NCI-H128 (cell line): ENCODE data around the gene PLVAP.
A peak's percentile ranks its signal among the peaks of the same experiment; 100 is the strongest.
"Not testable (repeated sequence)": the region's sequence is repeated elsewhere in the genome, so short reads cannot be mapped to it uniquely, and the experiment has no call there.

Experiments used
- DNase-seq: peaks from one replicate; lab custom pipeline; 2025; ENCODE audit not compliant: unreplicated experiment; lab: John Stamatoyannopoulos, UW

Gene PLVAP

GRCh38 chr19:17401628-17402027 is 24.5 kb upstream of the PLVAP start:
- DNase-seq, result no peak

- DNase-seq, result no peak
These were observed 21.9 kb upstream of the PLVAP start for GRCh38 chr19:17398902-17399527.

DNA sequence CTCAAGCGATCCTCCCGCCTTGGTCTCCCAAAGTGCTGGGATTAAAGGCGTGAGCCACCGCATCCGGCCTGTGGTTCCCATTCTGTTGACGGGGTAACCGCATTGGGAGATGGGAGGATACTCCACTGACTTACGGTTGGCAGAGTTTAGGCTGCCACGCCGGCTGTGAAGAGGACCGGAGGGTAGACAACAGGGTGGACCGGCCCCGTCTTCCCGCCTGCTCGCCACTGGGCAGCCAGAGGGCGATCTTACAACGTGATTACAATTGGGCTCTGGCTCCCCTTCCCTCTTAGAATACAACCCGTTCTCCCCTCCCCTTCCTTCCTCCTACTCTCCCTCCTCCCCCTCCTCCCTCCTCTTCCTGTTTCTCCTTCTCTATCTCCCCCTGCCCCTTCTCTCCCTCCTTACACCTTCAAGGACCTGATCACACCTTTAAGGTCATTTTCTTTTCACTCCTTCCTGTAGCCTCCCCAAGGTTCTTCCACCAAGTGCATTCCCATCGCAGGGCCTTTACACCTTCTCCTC is 17.8 kb upstream of the PLVAP start:
- DNase-seq, result no peak

GRCh38 chr19:17393914-17394313 is 16.8 kb upstream of the PLVAP start, which contains the start of gene CCDC194:
Gene CCDC194, minus strand, starts transcription at chr19:17394196. Its CDS starts 38 bp downstream, at chr19:17394158.
- no peak for DNase-seq

DNA sequence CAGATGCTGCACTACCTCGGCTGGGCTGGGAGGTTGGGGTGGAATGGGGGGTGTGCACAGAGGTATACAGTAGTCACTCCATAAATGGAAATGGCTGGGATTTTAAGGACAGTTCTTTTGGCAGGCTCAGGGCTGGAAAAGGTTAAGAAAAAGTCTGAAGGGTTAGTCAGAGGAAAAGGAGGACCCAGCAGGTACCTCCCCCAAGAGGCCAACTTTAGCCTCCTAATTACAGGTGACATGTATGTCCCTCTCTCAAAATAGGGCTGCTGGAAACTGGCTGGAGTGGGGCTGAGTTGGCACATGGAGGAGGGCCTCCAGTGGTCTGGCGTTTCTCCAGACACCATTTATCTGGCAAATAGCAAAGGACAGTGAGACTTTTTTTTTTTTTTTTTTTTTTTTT is 15.9 kb upstream of the PLVAP start:
- DNase-seq, result no peak

DNA sequence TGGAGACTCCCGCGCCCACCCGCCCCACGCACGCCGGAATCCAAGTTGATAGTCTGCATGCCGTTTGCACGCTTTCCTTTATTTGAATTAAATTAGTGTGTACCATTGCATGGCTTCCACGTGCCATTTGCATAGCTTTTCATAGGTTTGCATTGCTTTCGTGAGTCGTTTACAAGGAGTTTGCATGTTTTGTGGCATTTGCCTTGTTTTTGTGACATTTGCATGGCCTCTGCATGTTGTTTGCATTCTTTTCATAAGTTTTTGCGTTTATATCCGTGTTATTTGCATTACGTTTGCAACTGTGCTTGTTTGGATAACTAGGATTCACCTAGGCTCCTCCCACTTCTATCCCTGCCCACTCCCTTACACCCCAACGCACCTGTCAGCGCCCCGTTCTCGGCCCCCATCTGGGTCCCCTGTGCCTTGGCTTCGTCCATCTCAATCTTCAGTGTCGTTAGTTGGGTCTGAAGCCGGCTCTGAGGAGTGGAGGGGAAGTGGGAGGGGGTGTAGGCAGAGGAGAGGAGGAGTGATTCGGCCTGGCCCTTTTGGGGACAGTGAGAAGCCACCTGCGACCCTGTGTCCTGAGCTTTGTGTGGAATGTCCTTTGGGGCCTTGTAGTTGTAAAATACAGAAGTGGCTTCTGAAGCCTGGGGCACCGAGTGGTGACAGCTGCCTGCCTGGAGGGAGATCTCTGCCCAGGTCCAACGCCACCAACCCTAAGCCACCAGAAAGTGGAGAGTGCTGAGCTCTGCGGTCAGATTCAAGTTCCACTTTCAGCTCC is 14.4 kb upstream of the PLVAP start:
- DNase-seq, result no peak

DNA sequence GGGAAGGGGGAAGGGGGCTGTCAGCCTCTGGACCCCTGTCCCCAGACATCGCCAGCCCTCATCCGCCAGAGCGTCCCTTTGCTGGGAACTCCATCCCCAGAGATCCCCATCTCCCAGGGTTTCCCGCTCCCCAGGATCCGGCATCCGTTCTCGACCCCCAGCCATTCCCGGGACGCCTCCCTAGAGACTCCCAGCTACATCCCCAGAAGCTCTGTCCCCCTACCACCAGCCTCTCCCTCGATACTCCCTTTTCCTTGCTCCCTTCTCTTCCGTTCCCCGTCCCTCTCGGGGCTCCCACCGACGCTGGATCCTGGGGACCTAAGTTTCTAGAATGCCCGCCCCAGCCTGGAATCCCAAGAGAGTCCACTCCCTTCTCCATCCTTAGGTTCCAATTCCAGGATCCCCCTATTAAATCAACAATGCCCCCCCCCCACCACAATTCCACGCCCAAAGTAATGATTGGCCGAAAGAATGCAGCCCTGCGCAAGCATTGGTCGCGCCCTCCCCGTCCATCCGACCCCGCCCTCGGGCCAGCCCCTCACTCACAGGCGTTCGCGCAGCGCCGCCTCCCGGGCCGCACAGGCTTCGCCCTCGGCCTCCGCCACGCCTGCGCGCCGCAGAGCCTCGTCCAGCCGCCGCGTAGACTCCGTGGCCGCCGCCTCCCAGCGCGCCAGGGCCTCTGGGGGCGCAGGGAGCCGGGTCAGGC is 13.7 kb upstream of the PLVAP start:
- DNase-seq, result peak; percentile 56

GRCh38 chr19:17389957-17390664 is 13.0 kb upstream of the PLVAP start:
- DNase-seq, result no peak

DNA sequence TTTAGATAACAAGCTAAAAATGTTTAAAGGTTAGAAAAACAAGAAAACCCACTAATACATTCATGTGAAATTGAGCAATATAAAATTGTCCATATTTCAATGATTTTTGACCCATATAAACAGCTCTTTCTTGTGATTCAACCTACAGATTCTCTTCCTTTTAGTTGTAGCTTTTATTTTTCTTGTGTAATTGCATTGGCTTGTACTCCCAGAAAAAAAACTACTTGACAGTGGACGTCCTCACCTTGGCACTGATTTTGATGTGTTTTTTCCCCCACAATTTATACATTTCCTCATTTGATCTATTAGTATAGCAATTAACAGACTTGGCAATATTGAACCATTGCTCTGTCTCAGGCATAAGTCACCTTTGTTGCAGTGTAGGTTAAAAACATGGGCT is 12.1 kb upstream of the PLVAP start:
- no peak for DNase-seq

- DNase-seq, result no peak
These were observed 8.9 kb upstream of the PLVAP start for GRCh38 chr19:17385878-17386611.

- no peak for DNase-seq
These were observed 3.4 kb upstream of the PLVAP start for GRCh38 chr19:17380426-17381138.

- no peak for DNase-seq
These were observed 2.1 kb upstream of the PLVAP start for GRCh38 chr19:17379221-17379631.

DNA sequence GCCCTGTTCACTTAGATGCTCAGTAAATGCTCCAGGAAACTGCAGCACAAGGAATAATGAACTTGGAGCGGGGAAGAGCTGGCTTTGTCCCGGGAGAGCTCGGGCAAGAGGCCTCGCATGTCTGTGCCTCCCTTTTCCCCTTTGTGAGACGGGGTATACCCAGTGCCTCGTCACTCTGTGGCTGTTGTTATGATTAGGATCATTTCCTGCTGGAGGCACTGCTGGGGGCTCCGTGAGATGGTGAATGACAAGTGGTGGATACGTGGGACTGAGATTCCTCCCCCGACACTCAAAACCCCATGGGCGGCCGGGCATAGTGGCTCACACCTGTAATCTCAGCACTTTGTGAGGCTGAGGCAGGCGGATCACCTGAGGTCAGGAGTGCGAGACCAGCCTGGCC is 1.1 kb upstream of the PLVAP start:
- no peak for DNase-seq

GRCh38 chr19:17370026-17370587 is 7.0 kb downstream of the PLVAP start:
- DNase-seq, result no peak

DNA sequence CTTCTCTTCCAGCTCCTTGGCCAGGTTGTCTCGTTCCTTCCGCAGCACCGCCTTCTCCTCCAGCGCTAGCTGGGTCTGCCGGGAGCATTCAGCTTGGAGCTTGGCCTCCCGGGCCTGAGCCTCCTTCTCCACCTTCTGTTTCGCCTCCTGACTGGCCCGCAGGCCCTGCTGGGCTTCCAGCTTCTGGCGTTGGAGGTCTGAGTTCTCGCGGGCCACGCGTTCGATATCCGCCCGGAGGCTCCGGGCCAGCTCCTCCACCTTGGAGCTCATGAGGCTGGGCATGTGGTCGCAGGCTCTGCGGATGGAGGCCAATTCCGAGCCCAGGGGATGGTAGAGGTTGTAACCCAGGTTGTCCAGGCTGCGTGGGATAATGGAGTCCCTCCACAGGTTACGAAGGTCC is 11.8 kb downstream of the PLVAP start:
- no peak for DNase-seq

DNA sequence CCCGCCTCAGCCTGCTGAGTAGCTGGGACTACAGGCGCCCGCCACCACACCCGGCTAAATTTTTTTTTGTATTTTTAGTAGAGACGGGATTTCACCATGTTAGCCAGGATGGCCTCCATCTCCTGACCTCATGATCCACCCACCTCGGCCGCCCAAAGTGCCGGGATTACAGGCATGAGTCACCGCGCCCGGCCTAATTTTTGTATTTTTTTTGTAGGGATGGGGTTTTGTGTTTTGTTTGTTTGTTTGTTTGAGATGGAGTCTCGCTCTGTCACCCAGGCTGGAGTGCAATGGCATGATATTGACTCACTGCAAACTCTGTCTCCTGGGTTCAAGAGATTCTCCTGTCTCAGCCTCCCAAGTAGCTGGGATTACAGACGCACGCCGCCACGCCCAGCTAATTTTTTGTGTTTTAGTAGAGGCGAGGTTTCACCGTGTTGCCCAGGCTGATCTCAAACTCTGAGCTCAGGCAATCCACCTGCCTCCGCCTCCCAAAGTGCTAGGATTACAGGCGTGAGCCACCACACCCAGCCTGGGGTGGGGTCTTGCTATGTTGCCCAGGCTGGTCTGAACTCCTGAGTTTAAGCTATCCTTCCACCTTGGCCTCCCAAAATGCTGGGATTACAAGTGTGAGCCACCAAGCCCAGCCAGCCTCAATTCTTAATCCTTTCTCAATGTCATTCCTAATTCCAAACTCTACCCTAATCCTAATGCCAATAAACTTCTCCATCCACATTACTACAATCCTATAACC is 13.1 kb downstream of the PLVAP start:
- DNase-seq, result not testable (repeated sequence)

- DNase-seq, result no peak
These were observed 17.0 kb downstream of the PLVAP start for GRCh38 chr19:17359905-17360800.

DNA sequence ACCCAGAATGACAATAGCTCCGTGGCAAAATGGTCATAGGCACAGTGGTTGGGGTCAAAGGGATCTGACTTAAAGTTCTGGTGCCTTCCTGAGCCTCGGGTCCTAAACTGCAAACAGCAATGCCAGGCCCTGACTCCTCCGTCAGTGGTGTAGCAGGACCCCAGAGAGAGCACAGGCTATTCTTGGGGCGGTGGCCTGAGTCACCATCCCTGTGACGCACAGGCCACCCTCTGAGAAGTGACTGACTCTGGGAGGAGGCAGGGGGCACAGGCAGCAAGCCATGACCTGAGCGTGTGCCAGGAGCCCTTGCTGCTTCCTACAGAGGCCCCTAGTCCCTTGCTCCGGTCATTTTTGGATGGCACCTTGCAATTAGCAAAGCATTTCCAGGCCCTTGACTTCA is 18.7 kb downstream of the PLVAP start:
- DNase-seq, result no peak
